NB4 (cell line): ENCODE measurements around the gene ARVCF.

ENCODE experiments used
- DNase-seq: peaks from one replicate; pipeline ENCODE4 v3.0.0; 2010; ENCODE audit warnings: low read depth
- H3K4me3 ChIP-seq: one replicate; pipeline ENCODE4 v1.5.1; 2011; ENCODE audit warnings: mild to moderate bottlenecking, low read depth, low read length, moderate library complexity
- CTCF ChIP-seq: IDR thresholded peaks from one replicate; pipeline ENCODE4 v1.5.1; 2012; ENCODE audit warnings: low read depth, low read length
- MYC ChIP-seq: IDR thresholded peaks from 2 replicates; pipeline ENCODE4 v1.6.1; 2011; ENCODE audit warnings: low read depth, low read length
- POLR2A ChIP-seq: IDR thresholded peaks from 2 replicates; pipeline ENCODE4 v1.6.1; 2011; ENCODE audit warnings: mild to moderate bottlenecking; ENCODE audit not compliant: insufficient read length; ENCODE audit errors: extremely low read depth
- TF ChIP-seq, protein P1 (sequence below): IDR thresholded peaks from 2 replicates; pipeline ENCODE4 v1.6.1; 2011; ENCODE audit warnings: low read depth, low read length

The ARVCF gene

DNA sequence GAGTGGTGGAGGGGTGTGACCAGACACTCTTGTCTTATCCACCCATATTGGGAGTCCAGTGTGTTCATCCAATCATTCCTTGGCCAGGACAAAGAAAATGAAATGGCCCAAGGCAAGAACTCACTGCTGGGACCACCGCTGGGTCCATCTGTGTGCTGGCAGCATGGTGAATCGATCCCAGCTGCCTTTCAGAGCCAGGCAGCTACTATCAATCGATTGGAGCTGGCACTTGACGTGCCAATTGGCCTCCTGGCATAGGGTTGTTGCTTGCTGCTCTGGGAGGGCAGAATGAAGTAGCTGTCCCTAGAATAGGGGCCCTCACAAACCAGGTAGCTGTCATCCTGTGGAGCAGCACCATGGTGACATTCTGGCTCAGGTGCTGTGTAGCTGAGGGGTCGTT lies 1.4 kb upstream of the ARVCF start:
- TF ChIP-seq CTCF (no peak), POLR2A (no peak), MYC (no peak)
- TF ChIP-seq, protein P1, sequence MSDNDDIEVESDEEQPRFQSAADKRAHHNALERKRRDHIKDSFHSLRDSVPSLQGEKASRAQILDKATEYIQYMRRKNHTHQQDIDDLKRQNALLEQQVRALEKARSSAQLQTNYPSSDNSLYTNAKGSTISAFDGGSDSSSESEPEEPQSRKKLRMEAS = no peak
- no peak for DNase-seq
- H3K4me3 ChIP-seq = no peak overlapping the region

- TF ChIP-seq, protein P1 = no peak
- no peak for TF ChIP-seq CTCF
- no peak for TF ChIP-seq MYC
- TF ChIP-seq POLR2A = no peak
- H3K4me3 ChIP-seq = no peak overlapping the region
- no peak for DNase-seq
These were observed 967 bp upstream of the ARVCF start for GRCh38 chr22:20017622-20017958.

DNA sequence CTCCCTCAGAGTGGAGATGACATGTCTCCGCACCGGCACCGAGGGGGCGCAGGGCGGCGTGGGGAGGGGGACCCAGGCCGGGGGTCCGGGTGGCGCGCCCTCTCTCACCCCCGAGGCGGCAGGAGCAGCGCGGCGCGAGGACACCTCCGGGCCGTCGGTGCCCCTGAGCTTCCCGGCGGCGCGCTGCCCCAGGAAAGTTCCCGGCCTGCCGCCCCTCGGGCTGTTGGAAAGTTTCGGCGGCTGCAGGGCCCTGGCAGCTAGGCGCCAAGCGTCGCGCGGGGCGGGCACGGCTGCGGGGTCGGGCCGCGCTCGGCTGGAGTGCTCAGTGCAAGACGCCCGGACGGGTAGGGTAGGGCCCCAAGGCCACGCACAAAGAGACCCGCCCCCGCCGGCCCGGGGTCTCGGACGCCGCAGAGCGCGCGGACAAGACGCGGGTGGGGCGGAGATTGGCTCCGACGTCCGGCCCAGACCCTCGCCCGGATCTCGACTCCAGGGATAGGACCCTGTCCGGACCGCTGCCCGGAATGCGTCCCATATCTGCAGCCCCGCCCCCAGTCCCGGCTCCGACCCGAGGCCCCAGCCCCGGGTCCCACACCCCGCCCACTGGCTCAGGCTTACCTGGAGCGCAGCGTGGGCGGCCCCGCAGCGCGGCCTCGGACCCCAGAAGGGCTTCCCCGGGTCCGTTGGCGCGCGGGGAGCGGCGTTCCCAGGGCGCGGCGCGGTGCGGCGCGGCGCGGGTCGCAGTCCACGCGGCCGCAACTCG lies 471 bp downstream of the ARVCF start:
- peak; percentile 44 for DNase-seq
- peak overlapping the region; percentile 44 for H3K4me3 ChIP-seq
- TF ChIP-seq, protein P1 = no peak
- TF ChIP-seq MYC (no peak), POLR2A (no peak), CTCF (no peak)

GRCh38 chr22:20015187-20015625 lies 1.4 kb downstream of the ARVCF start:
- H3K4me3 ChIP-seq = no peak overlapping the region
- TF ChIP-seq MYC = no peak
- TF ChIP-seq, protein P1 = no peak
- TF ChIP-seq CTCF = no peak
- no peak for TF ChIP-seq POLR2A
- DNase-seq = no peak

DNA sequence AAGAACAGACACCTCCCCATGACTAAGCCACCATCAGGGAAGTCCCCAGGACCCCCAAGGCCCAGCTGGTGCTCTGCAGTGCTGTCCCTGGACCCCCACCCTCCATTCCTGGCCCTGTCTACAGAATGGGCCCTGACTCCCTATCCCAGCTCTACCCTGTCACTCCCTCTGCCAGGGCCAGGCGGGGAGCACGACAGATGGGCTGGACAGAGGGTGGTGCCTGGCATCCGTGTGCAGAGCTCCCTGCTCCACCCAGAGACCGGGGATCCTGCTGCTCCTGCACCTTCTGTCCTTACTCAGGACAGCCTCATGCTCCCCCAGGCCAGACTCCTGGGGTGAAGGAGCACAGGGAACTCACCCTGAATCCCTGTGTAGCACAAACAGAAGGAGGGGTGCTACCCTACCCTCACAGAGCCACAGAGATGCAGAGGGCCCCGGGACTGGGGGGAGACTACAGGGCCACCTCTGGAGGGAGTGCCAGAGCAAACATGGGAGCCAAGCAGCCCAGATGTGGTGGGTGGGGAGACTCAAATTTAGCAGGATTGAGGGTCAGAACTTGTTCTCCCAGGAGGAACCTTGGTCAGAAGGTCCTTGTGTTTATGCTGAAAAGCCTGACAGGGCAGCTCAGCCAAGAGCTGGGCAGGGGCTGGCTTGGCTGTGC lies 2.0 kb downstream of the ARVCF start:
- DNase-seq = no peak
- TF ChIP-seq POLR2A (no peak), MYC (no peak), CTCF (no peak)
- TF ChIP-seq, protein P1 = no peak
- no peak overlapping the region for H3K4me3 ChIP-seq
